SW480 (cell line): ENCODE results near the gene GAGE12J.
"Not testable (repeated sequence)": the region's sequence is repeated elsewhere in the genome, so short reads cannot be mapped to it uniquely, and the experiment has no call there.

Source experiments
- DNase-seq: peaks from one replicate; pipeline ENCODE4 v3.0.0-alpha.2; 2016; ENCODE audit warnings: low spot score

Gene GAGE12J

DNA sequence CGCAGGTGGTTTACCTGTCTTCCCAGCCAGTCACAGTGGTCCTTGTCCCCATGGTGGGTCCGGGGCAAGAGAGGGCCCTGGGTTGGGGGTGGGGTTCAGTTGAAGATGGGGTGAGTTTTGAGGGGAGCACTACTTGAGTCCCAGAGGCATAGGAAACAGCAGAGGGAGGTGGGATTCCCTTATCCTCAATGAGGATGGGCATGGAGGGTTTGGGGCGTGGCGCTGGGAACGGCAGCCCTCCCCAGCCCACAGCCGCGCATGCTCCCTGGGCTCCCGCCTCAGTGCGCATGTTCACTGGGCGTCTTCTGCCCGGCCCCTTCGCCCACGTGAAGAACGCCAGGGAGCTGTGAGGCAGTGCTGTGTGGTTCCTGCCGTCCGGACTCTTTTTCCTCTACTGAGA lies at the start of gene GAGE12J:
Gene GAGE12J, plus strand, starts transcription at position 301 of the 400 bp plus-strand sequence. CDS start 1,157 bp downstream, outside the sequence.
- not testable (repeated sequence) for DNase-seq

- no peak for DNase-seq
Measured at GRCh38 chrX:49272421-49272820, 49.4 kb upstream of the GAGE12J start.

GRCh38 chrX:49273181-49273727 lies 48.6 kb upstream of the GAGE12J start:
- no peak for DNase-seq

- no peak for DNase-seq
Measured at GRCh38 chrX:49276207-49276606, 45.6 kb upstream of the GAGE12J start.

GRCh38 chrX:49276671-49277534 lies 44.9 kb upstream of the GAGE12J start:
- DNase-seq = no peak

- no peak for DNase-seq
Measured at GRCh38 chrX:49277535-49277830, 44.4 kb upstream of the GAGE12J start.

GRCh38 chrX:49278081-49278480 lies 43.8 kb upstream of the GAGE12J start:
- no peak for DNase-seq

DNA sequence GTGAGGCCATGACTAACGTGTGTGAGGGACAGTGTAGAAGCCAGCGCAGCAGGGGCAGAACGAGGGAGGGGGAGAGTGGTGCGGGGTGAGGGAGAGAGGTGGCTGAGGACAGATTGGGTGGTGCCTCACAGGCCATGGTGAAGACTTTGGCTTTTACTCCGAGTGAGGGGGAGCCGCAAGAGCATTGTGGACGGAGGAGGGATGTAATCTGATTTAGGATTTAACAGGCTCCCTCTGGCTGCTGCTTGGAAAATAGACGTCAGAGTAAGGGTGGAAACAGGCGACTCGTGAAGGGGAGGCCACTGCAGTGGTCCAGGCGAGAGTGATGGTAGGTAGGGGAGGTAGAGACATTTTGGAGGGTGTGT lies 39.2 kb upstream of the GAGE12J start:
- peak; percentile 14 for DNase-seq

GRCh38 chrX:49284212-49284611 lies 37.6 kb upstream of the GAGE12J start:
- DNase-seq = no peak

GRCh38 chrX:49286136-49286535 lies 35.7 kb upstream of the GAGE12J start:
- DNase-seq = no peak

- no peak for DNase-seq
Measured at GRCh38 chrX:49286581-49286980, 35.3 kb upstream of the GAGE12J start.

GRCh38 chrX:49287665-49288064 lies 34.2 kb upstream of the GAGE12J start:
- DNase-seq = no peak

GRCh38 chrX:49290215-49290614 lies 31.6 kb upstream of the GAGE12J start:
- no peak for DNase-seq

DNA sequence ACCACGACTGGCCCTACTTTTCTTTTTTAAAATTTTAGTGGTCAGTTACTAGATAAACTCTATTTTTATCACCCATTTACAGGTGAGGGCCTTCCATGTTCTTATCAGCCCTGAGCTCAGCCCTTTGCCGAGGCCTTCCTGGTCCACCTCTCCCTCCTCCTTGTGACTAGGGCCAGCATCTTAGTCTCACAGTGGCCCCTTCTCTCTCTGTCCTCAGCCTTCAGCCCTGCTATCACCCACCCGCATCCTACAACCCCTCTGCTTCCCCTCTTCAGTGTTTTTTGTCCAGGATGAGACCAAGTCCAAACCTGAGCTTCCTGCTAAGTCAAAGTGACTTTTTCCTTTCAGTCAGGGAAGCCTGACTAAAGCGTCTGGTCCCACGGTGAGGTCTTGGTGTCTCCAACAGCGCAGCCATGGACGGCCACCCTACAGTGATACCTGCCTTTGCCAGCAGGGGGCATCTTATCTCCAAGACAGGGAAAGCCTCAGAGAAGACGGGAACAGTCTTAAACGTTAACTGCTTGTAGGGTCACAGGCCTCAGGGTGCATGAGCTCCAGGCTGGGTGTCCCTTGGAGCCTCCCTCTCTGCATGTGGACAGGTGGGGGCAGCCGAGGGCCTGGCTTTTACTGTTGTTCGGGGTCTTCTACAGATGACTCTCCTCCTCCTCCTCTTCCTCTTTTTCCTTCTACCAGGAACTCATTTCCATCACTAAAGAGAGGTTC lies 30.1 kb upstream of the GAGE12J start:
- peak; percentile 57 for DNase-seq

DNA sequence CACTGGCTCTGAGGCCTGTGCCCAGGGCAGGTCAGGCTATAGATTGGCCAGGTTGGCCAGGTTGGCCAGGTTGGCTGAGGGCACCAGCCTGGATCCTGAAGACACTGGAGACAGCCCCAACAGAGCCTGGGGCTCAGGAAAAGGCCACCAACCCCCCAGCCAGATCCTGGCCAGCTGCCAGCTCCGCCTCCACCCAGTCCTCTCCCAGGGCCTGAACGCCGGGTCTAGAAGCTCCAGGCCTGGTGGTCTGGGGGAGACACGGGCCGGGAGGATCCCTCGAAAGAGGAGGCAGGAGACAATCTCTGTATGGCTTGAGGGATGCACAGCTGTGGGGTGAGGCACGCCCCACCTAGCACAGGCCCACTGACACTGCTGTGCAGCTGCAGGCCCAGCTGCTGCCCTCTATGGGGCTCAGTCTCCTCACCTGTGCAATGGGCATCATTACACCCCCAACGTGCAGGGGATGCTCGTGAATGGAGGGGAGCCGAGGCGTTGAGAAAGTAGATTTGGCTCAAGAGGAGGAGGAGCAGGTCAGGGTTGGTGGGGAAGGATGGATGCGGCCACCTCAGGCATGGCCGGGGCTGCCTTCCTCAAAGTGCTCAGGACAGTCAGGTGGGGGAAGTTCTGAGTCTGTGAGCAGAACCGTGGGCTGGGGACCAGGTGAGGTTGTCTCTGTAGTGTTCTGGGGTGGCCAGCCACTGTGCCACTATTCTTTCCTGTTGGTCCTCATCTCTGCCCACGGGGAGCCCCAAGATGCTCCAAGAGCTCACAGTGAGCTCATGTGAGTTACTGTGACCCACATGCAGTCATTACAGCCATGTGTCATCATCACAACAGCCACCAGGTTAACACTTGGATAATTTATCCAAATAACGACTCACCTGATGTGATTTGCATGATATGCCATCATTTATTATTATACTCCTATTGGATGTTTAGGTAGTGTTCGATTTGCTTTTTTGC lies 29.2 kb upstream of the GAGE12J start:
- DNase-seq = no peak

GRCh38 chrX:49299293-49299692 lies 22.5 kb upstream of the GAGE12J start:
- not testable (repeated sequence) for DNase-seq

- DNase-seq = no peak
Measured at GRCh38 chrX:49300703-49301102, 21.1 kb upstream of the GAGE12J start.

DNA sequence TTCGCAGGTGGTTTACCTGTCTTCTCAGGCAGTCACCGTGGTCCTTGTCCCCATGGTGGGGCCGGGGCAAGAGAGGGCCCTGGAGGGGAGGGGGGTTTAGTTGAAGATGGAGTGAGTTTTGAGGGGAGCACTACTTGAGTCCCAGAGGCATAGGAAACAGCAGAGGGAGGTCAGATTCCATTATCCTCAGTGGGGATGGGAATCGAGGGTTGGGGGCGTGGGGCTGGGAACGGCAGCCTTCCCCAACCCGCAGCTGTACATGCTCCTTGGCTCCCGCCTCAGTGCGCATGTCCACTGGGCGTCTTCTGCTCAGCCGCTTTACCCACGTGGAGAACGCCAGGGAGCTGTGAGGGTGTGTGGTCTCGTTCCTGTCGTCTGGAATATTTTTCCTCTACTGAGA lies 18.5 kb upstream of the GAGE12J start, which contains the start of gene GAGE10:
Gene GAGE10, plus strand, starts transcription at position 301 of the 400 bp plus-strand sequence. CDS start 1,214 bp downstream, outside the sequence.
- DNase-seq = no peak

DNA sequence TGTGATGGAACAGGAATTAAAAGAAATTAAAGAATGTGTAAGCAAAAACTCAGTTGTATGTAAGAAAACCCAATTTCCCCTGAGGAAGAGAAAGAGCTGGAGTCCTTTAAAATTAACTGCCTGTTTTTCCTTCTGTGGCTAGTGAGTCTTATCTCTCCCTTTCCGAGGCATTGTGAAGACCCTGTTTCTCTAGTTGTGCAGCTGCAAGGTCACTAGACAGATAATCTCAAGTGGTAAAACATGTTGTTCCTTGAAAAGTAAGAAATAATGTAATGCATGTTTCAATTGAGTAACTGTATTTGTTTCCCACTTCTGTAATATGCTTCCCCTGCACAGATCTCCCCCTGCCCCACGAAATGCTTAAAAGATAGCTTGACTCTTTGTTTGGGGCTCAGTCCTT lies 14.1 kb upstream of the GAGE12J start:
- not testable (repeated sequence) for DNase-seq

- no peak for DNase-seq
Measured at GRCh38 chrX:49308604-49309269, 13.1 kb upstream of the GAGE12J start.

GRCh38 chrX:49309401-49309981 lies 12.3 kb upstream of the GAGE12J start:
- DNase-seq = no peak
